GM23248 (cell line): ENCODE data around the gene ZBTB16. TPM values are rescaled to one million over a fixed set of nuclear protein-coding genes. Genes with fewer than 3 reads are reported as not detected.
A peak's percentile ranks its signal among the peaks of the same experiment; 100 is the strongest.

Experiments
- DNase-seq: peaks from one replicate; pipeline ENCODE4 v3.0.0-alpha.2; 2015
- H2AFZ ChIP-seq: fragments of 200-600 bp; sonication (generic); 2 replicates; pipeline ENCODE4 v1.6.1; 2016; ENCODE audit warnings: antibody characterized with exemption
- H3F3A ChIP-seq: fragments of 200-600 bp; sonication (generic); 2 replicates; pipeline ENCODE4 v1.6.1; 2016; ENCODE audit warnings: mild to moderate bottlenecking, antibody characterized with exemption, mixed run types; ENCODE audit not compliant: insufficient read depth
- H3K27ac ChIP-seq: fragments of 200-600 bp; sonication (generic); 2 replicates; pipeline ENCODE4 v1.5.1; 2016; ENCODE audit warnings: mild to moderate bottlenecking
- H3K27me3 ChIP-seq: fragments of 200-600 bp; sonication (generic); replicated peaks from 2 replicates; pipeline ENCODE4 v1.6.1; 2016; ENCODE audit warnings: mild to moderate bottlenecking; ENCODE audit not compliant: insufficient read depth
- H3K36me3 ChIP-seq: fragments of 200-600 bp; sonication (generic); 2 replicates; pipeline ENCODE4 v1.6.1; 2016; ENCODE audit warnings: low read depth, mild to moderate bottlenecking
- H3K4me1 ChIP-seq: fragments of 200-600 bp; sonication (generic); 2 replicates; pipeline ENCODE4 v1.6.1; 2016; ENCODE audit warnings: mild to moderate bottlenecking; ENCODE audit not compliant: insufficient read depth
- H3K4me2 ChIP-seq: fragments of 200-600 bp; sonication (generic); one replicate; pipeline ENCODE4 v1.6.1; 2016; ENCODE audit warnings: mild to moderate bottlenecking; ENCODE audit not compliant: unreplicated experiment
- H3K4me3 ChIP-seq: fragments of 200-600 bp; sonication (generic); 2 replicates; pipeline ENCODE4 v1.5.1; 2016; ENCODE audit warnings: mild to moderate bottlenecking
- H3K79me2 ChIP-seq: fragments of 200-600 bp; sonication (generic); 2 replicates; pipeline ENCODE4 v1.6.1; 2016; ENCODE audit warnings: mild to moderate bottlenecking; ENCODE audit not compliant: insufficient read depth
- H3K9ac ChIP-seq: fragments of 200-600 bp; sonication (generic); 2 replicates; pipeline ENCODE4 v1.6.1; 2016; ENCODE audit warnings: mild to moderate bottlenecking
- H3K9me2 ChIP-seq: fragments of 200-600 bp; sonication (generic); 2 replicates; pipeline ENCODE4 v1.6.1; 2016; ENCODE audit warnings: mixed run types, mild to moderate bottlenecking, moderate library complexity; ENCODE audit not compliant: insufficient read depth
- H3K9me3 ChIP-seq: fragments of 200-600 bp; sonication (generic); one replicate; pipeline ENCODE4 v1.6.1; 2017; ENCODE audit warnings: low read depth
- H4K20me1 ChIP-seq: fragments of 200-600 bp; sonication (generic); 2 replicates; pipeline ENCODE4 v1.6.0; 2016; ENCODE audit not compliant: insufficient read depth
- EZH2 ChIP-seq: fragments of 200-600 bp; sonication (generic); IDR thresholded peaks from 2 replicates; pipeline ENCODE4 v1.6.1; 2018; ENCODE audit warnings: antibody characterized with exemption, mild to moderate bottlenecking; ENCODE audit not compliant: insufficient read depth, poor library complexity, severe bottlenecking
- EZH2phosphoT487 ChIP-seq: fragments of 200-600 bp; sonication (generic); IDR thresholded peaks from 2 replicates; pipeline ENCODE4 v1.6.1; 2018; ENCODE audit warnings: antibody characterized with exemption, moderate library complexity, mild to moderate bottlenecking, low read depth; ENCODE audit not compliant: insufficient read depth
- WGBS, 2 experiments: methylation state at CpG; one replicate each; pipeline ENCODE4 v1.1.6; 2015 to 2017; ENCODE audit warnings: low lambda C conversion rate in 2 of 2, low coverage in 1 of 2; ENCODE audit errors: missing lambda C conversion rate in 2 of 2; 5-methylcytosine and 5-hydroxymethylcytosine counted together
- in situ Hi-C: fragments of 300-500 bp; cut with MboI; formaldehyde crosslinking; loops from 2 replicates; pipeline ENCODE4 v1.15.0; 2020
- polyA plus RNA-seq: library from polyadenylated mRNA; unstranded; fragments of >200 nt; fragmentation: Nextera tagmentation; extraction: Ambion mirVana; gene quantifications from 2 replicates; pipeline ENCODE4 v1.2.1, GENCODE V29; 2016
- total RNA-seq: library from RNA; depleted of rRNA; stranded (reverse); fragments of >200 nt; shearing (Covaris generic); gene quantifications from 2 replicates; pipeline ENCODE4 v1.2.3, GENCODE V29; 2014

ZBTB16 gene
- total and polyA plus RNA-seq, 2 experiments from 2014 or later = not detected

DNA sequence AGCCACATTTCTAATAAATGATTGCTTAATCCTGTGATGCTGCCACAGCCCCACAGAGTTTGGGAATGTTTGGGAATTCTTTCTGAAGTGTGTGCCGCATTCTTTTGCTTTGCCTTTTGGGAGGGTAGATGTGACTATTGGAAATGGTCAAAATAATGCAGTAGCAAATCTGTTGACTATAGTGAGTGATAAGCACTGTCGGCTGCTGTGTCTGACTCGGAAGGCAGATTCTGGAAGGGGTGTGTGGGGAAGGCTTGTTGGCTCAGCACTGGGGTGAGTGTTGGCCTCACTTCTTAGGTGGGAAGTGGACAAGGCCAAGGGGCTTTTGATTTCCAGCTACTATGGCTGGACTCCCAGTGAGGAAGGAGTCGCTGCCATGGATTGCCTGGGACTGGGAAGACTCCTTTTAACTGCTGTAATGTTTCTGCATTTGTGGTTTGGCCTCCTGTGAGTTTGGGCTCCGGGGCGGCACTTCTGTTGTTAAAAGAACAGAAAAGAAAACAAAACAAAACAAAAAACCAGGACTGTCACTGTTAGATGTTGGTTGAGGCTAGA, 20.1 kb downstream of the ZBTB16 start:
- Histone ChIP-seq H3K36me3 (no peaks in the 10 kb centered on the region), H3K27ac (no peak overlapping the region), H3K4me3 (no peak overlapping the region), H3K9ac (no peak overlapping the region), H4K20me1 (no peaks in the 10 kb centered on the region), H3K79me2 (no peaks in the 10 kb centered on the region), H3K27me3 (peaks cover 19% of the 10 kb centered on the region), H3K4me2 (no peak overlapping the region), H3K9me3 (no peaks in the 10 kb centered on the region), H2AFZ (no peak overlapping the region), H3F3A (0 out of 2 replicates have a peak, but pooled peaks cover 5% of the 10 kb centered on the region), H3K9me2 (no peaks in the 10 kb centered on the region), H3K4me1 (0 out of 2 replicates have a peak, but pooled peaks cover 3% of the 10 kb centered on the region)
- peak; percentile 24 for DNase-seq
- no peak for TF ChIP-seq EZH2
- TF ChIP-seq EZH2phosphoT487 = no peak
- in situ Hi-C loops = no loop called here
- 39 to 41% methylated on average over 6 of the region's 6 CpGs for WGBS, 2 experiments

DNA sequence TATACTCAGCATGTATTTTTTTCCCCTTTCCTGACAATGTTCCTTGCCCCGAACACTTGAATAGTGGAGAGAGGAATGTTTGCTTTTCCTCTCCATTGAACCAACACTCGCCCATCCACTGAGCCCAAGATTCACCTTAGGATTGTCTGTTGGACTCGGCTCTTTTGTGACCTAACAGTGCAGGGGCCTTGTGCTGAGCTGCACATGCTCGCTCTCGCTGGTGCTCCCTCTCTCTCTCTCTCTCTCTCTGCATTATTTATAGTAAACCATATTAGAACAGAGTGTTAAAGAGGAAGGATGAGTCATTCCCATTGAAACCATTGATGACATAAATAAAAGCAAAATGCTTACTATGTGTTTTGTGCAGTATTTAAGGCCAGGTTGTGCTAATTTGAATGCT, 20.7 kb downstream of the ZBTB16 start:
- 0 out of 2 replicates have a peak, but pooled peaks cover 3% of the 10 kb centered on the region for H3K4me1 ChIP-seq
- TF ChIP-seq EZH2 = no peak
- no peak for TF ChIP-seq EZH2phosphoT487
- peaks cover 19% of the 10 kb centered on the region for H3K27me3 ChIP-seq
- H3K79me2 ChIP-seq = no peaks in the 10 kb centered on the region
- H3K4me2 ChIP-seq = no peak overlapping the region
- no peak overlapping the region for H3K27ac ChIP-seq
- 68 to 70% methylated on average over 5 of the region's 5 CpGs for WGBS, 2 experiments
- in situ Hi-C loops = no loop called here
- no peak overlapping the region for H3K9ac ChIP-seq
- no peak overlapping the region for H2AFZ ChIP-seq
- no peaks in the 10 kb centered on the region for H4K20me1 ChIP-seq
- DNase-seq = peak; percentile 35
- 0 out of 2 replicates have a peak, but pooled peaks cover 5% of the 10 kb centered on the region for H3F3A ChIP-seq
- no peaks in the 10 kb centered on the region for H3K36me3 ChIP-seq
- H3K9me2 ChIP-seq = no peaks in the 10 kb centered on the region
- no peaks in the 10 kb centered on the region for H3K9me3 ChIP-seq
- no peak overlapping the region for H3K4me3 ChIP-seq

DNA sequence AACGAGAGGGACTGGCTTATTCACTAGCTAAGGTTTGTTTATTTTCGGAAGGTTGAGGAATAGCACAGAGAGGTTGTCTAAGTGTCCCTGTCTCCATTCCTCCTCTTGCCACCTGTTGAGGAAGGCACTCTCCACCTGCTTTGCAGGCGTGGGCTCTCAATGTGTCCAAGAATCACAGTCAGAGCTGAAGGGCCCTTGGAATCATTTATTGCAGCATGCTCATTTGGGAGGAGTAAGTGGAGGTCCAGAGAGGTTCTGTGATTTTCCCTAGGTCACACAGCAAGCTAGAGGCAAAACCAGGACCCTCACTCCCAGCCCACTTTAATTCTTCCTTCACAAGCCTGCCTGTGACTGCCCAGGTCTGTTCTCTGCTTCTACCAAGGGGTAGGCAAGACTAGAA, 21.3 kb downstream of the ZBTB16 start:
- DNase-seq = no peak
- WGBS, 2 experiments = 85 to 88% methylated on average over 3 of the region's 3 CpGs
- Histone ChIP-seq H3F3A (0 out of 2 replicates have a peak, but pooled peaks cover 5% of the 10 kb centered on the region), H3K79me2 (no peaks in the 10 kb centered on the region), H3K4me2 (no peak overlapping the region), H4K20me1 (no peaks in the 10 kb centered on the region), H3K9me3 (no peaks in the 10 kb centered on the region), H2AFZ (no peak overlapping the region), H3K27ac (no peak overlapping the region), H3K9me2 (no peaks in the 10 kb centered on the region), H3K9ac (no peak overlapping the region), H3K4me1 (0 out of 2 replicates have a peak, but pooled peaks cover 3% of the 10 kb centered on the region), H3K4me3 (no peak overlapping the region), H3K27me3 (peaks cover 19% of the 10 kb centered on the region), H3K36me3 (no peaks in the 10 kb centered on the region)
- no peak for TF ChIP-seq EZH2phosphoT487
- TF ChIP-seq EZH2 = no peak
- in situ Hi-C loops = no loop called here

DNA sequence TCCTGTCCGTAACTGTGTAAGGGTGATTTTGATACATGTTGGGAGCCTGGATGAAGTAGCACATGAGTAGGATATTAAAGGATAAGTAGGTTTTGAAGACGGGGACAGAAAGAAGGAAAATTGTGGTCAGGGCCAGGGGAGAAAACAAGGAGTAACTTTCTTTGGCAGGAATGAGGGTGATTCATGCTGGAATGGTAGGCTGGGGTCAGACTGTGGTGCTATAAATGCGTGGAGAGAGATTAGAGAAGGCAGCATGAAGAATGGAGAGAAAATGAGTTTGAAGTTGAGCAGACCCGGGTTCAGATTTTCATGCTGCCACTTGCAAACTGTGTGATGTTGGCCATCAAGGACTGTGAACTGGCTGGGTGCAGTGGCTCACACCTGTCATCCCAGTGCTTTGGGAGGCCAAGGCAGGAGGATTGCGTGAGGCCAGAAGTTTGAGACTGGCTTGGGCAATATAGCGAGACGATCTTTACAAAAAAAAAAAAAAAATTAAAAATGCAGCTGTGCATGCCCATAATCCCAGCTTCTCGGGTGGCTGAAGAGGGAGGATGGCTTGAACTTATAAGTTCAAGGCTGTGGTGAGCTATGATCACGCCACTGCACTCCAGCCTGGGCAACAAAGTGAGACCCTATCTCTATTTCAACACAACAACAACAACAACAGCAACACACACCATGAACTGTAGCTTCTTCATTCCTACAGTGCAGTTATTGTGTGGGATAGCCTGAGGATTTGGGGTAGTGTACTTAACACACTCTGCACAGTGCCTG, 22.3 kb downstream of the ZBTB16 start:
- Histone ChIP-seq H3K4me3 (no peak overlapping the region), H3K4me1 (0 out of 2 replicates have a peak, but pooled peaks cover 3% of the 10 kb centered on the region), H3K9me3 (no peaks in the 10 kb centered on the region), H2AFZ (no peak overlapping the region), H3K27ac (no peak overlapping the region), H3K36me3 (no peaks in the 10 kb centered on the region), H3K79me2 (no peaks in the 10 kb centered on the region), H3K9me2 (no peaks in the 10 kb centered on the region), H3K9ac (no peak overlapping the region), H4K20me1 (no peaks in the 10 kb centered on the region), H3F3A (0 out of 2 replicates have a peak, but pooled peaks cover 5% of the 10 kb centered on the region), H3K27me3 (peaks cover 17% of the 10 kb centered on the region), H3K4me2 (no peak overlapping the region)
- peak; percentile 46 for DNase-seq
- 71 to 77% methylated on average over 9 of the region's 9 CpGs for WGBS, 2 experiments
- in situ Hi-C loops = no loop called here
- TF ChIP-seq EZH2phosphoT487 (no peak), EZH2 (no peak)
